GM12801 (cell line): Measurements from ENCODE around the gene PPP1R15B.

Source experiments
- TF ChIP-seq, protein P1 (sequence below): IDR thresholded peaks from one replicate; pipeline ENCODE4 v1.5.1; 2011; ENCODE audit warnings: control low read depth; ENCODE audit not compliant: insufficient read length; ENCODE audit errors: extremely low read depth

Gene PPP1R15B

DNA sequence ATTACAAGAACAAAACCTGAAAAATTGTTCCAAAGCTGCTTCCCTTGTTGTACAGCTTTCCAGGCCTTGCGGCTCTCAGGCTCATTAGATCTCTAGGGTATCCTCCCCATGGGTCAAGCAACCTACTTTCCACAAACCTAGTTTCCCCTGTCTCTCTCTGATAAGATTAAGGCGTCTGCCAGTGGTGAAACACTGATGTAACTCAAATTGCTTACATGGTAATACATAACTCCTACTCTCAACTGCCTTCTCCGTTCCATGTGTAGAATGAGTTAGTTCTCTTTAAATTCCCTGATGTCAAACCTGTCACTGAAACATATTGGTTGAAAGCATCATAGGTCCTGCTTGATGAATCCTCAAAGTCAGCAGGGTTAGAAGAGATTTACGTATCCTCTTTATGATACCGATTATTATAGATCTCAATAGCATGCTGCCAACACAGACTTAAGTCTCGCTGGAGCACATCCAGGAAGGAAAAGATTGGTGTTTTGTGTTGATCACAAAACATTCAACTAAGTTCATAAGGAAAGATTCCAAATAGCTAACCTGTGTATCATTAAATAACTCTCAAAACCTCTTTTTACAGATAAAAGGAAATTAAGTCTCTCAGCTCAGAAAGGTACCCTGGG, 10.6 kb downstream of the PPP1R15B start:
- TF ChIP-seq, protein P1, sequence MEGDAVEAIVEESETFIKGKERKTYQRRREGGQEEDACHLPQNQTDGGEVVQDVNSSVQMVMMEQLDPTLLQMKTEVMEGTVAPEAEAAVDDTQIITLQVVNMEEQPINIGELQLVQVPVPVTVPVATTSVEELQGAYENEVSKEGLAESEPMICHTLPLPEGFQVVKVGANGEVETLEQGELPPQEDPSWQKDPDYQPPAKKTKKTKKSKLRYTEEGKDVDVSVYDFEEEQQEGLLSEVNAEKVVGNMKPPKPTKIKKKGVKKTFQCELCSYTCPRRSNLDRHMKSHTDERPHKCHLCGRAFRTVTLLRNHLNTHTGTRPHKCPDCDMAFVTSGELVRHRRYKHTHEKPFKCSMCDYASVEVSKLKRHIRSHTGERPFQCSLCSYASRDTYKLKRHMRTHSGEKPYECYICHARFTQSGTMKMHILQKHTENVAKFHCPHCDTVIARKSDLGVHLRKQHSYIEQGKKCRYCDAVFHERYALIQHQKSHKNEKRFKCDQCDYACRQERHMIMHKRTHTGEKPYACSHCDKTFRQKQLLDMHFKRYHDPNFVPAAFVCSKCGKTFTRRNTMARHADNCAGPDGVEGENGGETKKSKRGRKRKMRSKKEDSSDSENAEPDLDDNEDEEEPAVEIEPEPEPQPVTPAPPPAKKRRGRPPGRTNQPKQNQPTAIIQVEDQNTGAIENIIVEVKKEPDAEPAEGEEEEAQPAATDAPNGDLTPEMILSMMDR = no peak

DNA sequence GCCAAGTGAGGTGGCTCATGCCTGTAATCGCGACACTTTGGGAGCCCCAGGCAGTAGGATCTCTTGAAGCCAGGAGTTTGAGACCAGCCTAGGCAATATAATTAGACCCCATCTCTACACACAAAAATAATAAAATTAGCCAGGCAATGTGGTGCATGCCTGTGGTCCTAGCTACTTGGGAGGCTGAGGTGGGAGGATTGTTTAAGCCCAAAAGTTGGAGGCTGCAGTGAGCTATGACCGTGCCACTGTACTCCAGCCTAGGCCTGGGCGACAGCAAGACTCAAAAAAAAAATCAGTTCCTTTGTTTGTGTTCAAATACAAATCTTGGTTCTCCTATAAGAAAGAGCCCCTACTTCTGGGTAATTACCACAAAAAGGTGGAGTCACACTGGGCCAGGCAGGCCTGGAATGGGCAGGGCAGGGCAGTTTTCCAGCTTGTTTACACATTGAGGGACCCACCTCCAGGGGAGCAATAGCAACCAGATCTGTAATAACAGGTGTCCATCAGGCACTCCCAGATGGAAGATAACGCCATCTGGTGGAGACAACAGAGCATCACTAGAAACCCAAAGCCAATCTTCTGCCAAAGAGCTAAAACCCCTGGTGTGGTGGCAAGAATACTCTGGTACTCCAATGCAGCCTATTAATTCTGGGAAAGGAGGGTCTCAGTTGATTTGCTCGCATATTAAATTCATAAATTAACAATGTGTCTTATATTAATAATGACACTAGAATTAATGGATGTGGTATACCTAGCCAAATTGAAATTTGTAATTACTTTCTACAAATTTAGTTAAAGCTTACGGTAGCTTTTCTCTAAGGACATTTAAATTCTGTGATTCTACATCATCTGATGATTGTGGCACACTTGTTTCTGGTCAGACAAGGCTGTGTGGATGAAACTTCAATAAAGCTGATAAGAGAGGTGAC, 13.2 kb downstream of the PPP1R15B start:
- TF ChIP-seq, protein P1 = peak; percentile 42

DNA sequence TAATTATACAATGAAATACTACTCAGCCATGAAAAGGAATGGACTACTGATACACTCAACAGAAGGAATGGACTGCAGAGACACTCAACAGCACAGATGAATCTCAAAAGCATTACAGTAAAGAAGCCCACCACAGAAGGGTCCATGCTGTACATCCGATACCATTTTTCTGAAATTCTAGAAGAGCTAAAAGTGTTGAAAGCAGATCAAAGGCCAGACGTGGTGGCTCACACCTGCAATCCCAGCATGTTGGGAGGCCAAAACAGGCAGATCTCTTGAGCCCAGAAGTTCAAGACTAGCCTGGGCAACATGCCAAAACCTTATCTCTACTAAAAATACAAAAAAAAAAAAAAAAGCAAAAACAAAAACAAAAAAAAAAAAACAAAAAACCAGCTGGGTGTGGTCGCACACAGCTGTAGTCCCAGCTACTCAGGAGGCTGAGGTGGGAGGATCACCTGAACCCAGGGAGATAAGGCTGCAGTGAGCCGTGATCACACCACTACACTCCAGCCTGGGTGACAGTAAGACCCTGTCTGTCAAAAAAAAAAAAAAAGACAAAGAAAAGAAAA, 15.5 kb downstream of the PPP1R15B start:
- TF ChIP-seq, protein P1 = no peak

DNA sequence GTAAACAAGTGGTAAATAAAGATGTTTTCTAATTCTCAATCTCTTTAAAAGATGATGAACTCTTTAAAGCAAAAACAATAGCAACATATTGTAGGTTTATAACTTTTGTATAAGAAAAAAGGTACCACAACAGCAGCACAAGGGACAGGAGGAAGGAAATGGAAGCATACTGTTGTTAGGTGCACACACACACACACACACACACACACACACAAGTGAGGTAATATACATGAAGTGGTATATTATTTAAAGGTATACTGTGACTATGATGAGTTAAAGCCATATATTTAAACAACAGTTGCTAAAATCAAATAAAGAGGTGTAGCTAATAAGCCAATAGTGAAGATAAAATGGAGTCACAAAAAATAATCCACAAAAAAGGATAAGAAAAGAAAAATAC, 20.0 kb downstream of the PPP1R15B start:
- TF ChIP-seq, protein P1 = no peak

DNA sequence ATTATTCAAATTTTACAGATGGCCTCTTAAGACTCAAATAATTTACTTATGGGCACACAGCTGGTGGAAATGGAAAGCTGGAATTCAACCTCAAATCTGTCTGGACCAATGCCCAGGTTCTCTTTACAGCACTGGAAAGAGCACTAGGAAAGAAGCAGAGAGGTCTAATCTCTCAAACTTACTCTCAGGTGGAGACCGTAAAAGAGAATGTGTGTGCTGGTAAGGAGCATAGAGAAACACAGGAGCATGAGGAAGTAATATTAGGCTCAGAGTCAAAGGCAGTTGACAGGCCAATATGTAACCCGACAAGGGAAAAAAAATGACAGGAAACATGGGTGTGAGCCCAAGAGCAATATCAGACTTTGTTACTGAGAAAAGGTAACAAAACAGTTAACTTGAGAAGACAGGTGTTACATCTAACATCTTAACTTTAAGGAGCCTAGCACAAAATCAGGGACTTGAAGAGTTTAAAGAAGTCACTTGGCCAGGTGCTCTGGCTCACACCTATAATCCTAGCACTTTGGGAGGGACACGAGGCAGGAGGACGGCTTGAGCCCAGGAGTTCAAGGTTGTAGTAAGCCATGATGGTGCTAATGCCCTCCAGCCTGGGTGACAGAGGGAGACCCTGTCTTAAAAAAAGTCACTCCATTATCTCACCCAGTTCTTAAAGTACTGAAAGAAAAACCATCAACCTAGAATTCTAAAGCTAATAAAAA, 20.7 kb downstream of the PPP1R15B start:
- TF ChIP-seq, protein P1 = no peak

DNA sequence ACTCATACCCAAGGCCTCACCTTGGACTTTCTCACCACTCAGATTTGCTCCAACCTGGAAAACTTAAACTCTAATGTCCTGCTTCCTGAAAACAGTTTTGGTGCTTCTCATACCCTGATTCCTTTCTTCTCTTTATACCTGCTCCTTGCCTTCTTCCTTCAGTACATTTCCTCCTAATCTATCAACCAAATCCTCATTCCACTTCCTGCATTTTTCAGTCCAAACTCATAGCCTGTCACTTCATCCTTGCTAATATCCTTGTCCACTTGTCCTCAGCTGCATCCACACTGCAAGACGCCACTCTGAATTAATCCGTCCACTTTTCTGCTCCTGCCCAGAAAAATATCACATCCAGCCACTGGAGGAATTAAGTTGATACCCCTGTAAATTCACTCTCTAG, 25.9 kb downstream of the PPP1R15B start:
- TF ChIP-seq, protein P1 = no peak
